GM12878 (cell line): ENCODE measurements around the gene PDSS2. TPM values are rescaled to one million over a fixed set of nuclear protein-coding genes. Genes with fewer than 3 reads are reported as not detected.

ENCODE experiments used
- ATAC-seq: fragments of 200-7000 bp; cut with Tn5 transposase; 3 replicates; pipeline ENCODE4 v1.9.1; 2020; ENCODE audit warnings: mild to moderate bottlenecking, moderate library complexity
- BruUV-seq: library from RNA; stranded (reverse); fragments of 400-500 nt; replicated peaks from 2 replicates; lab custom pipeline; 2021; lab: Mats Ljungman, UMichigan
- CTCF ChIA-PET: fragments of 300-600 bp; sonication (Branson Sonifier 250); formaldehyde crosslinking; extraction: SDS; loops from one replicate; lab custom pipeline; 2021; ENCODE audit warnings: inconsistent platforms; lab: Yijun Ruan, JAX
- POLR2A ChIA-PET: fragments of 350-600 bp; formaldehyde crosslinking; extraction: SDS; loops from one replicate; lab custom pipeline; 2021; ENCODE audit warnings: inconsistent platforms; lab: Charles Lee
- RAD21 ChIA-PET: fragments of 300-600 bp; sonication (Branson Sonifier 250); formaldehyde crosslinking; loops from one replicate; lab custom pipeline; 2023; ENCODE audit warnings: antibody characterized with exemption; ENCODE audit not compliant: unreplicated experiment; lab: Charles Lee
- SMC1A ChIA-PET: fragments of 300-600 bp; sonication (Branson Sonifier 250); formaldehyde crosslinking; loops from one replicate; lab custom pipeline; 2023; ENCODE audit not compliant: unreplicated experiment, uncharacterized antibody; lab: Charles Lee
- DNase-seq: peaks from one replicate; pipeline ENCODE4 v3.0.0-alpha.2; 2011; ENCODE audit warnings: low read depth, low spot score
- FAIRE-seq: peaks from 3 replicates; lab custom pipeline; 2011; peaks lifted over from hg19 to GRCh38; lab: Jason Lieb, UNC
- H2AFZ ChIP-seq: 2 replicates; pipeline ENCODE4 v1.6.0; 2011; ENCODE audit warnings: low read depth, low read length, control low read depth; ENCODE audit not compliant: control insufficient read depth
- H3K27ac ChIP-seq: 2 replicates; pipeline ENCODE4 v1.5.1; 2011; ENCODE audit warnings: control low read depth; ENCODE audit not compliant: control insufficient read depth, insufficient read depth
- H3K27me3 ChIP-seq, 2 experiments: replicated peaks in 1 of 2; 2 replicates each; pipeline versions ENCODE4 v1.6.0 to v1.6.1; 2011; ENCODE audit warnings: low read length in 1 of 2; ENCODE audit not compliant: control insufficient read depth in 2 of 2, insufficient read depth in 2 of 2
- H3K36me3 ChIP-seq, 2 experiments: 2 replicates each; pipeline ENCODE4 v1.5.1; 2011; ENCODE audit warnings: low read length in 1 of 2; ENCODE audit not compliant: control insufficient read depth in 2 of 2, insufficient read depth in 2 of 2
- H3K4me1 ChIP-seq: 2 replicates; pipeline ENCODE4 v1.6.1; 2011; ENCODE audit warnings: mild to moderate bottlenecking, low read length, moderate library complexity, mixed read lengths; ENCODE audit not compliant: control insufficient read depth, insufficient read depth
- H3K4me2 ChIP-seq: 2 replicates; pipeline ENCODE4 v1.6.0; 2011; ENCODE audit warnings: control low read depth; ENCODE audit not compliant: control insufficient read depth, insufficient read depth
- H3K4me3 ChIP-seq: fragments of 200-600 bp; sonication (generic); 2 replicates; pipeline ENCODE4 v1.5.1; 2016
- H3K79me2 ChIP-seq: 2 replicates; pipeline ENCODE4 v1.6.0; 2011; ENCODE audit warnings: low read length; ENCODE audit not compliant: control insufficient read depth, insufficient read depth
- H3K9ac ChIP-seq: 2 replicates; pipeline ENCODE4 v1.8.0; 2011; ENCODE audit warnings: low read length, control low read depth, mixed read lengths; ENCODE audit not compliant: control insufficient read depth, insufficient read depth
- H3K9me3 ChIP-seq: replicated peaks from 3 replicates; pipeline ENCODE4 v1.5.1; 2011; ENCODE audit warnings: mild to moderate bottlenecking, low read length; ENCODE audit not compliant: control insufficient read depth, insufficient read depth
- H4K20me1 ChIP-seq: 2 replicates; pipeline ENCODE4 v1.6.0; 2011; ENCODE audit not compliant: control insufficient read depth, insufficient read depth
- BRCA1 ChIP-seq: IDR thresholded peaks from 2 replicates; pipeline ENCODE4 v1.6.1; 2011; ENCODE audit warnings: low read depth, low read length, improper control_type of control experiment
- E2F4 ChIP-seq: IDR thresholded peaks from 2 replicates; pipeline ENCODE4 v1.6.1; 2012; ENCODE audit warnings: low read depth, low read length, improper control_type of control experiment
- EGR1 ChIP-seq, 2 experiments: IDR thresholded peaks; 1 replicate in 1 of 2; 2 replicates in 1 of 2; pipeline ENCODE4 v1.6.1; 2011 to 2012; ENCODE audit warnings: low read depth in 2 of 2, low read length in 2 of 2, borderline replicate concordance in 1 of 2, mild to moderate bottlenecking in 1 of 2, moderate library complexity in 1 of 2
- IRF4 ChIP-seq: IDR thresholded peaks from 2 replicates; pipeline ENCODE4 v1.6.1; 2011; ENCODE audit warnings: low read depth, low read length
- PKNOX1 ChIP-seq: fragments of 450-650 bp; IDR thresholded peaks from 2 replicates; pipeline ENCODE4 v1.6.1; 2016; ENCODE audit warnings: mild to moderate bottlenecking
- STAT1 ChIP-seq: fragments of 450-650 bp; conservative IDR thresholded peaks from 2 replicates; pipeline ENCODE4 v1.6.1; 2014; ENCODE audit warnings: antibody characterized with exemption, mild to moderate bottlenecking
- SUPT20H ChIP-seq: IDR thresholded peaks from 2 replicates; pipeline ENCODE4 v1.6.1; 2011; ENCODE audit warnings: low read depth, mild to moderate bottlenecking, low read length, moderate library complexity, borderline replicate concordance; ENCODE audit not compliant: control insufficient read depth
- ZZZ3 ChIP-seq: IDR thresholded peaks from 2 replicates; pipeline ENCODE4 v1.6.1; 2011; ENCODE audit warnings: low read depth; ENCODE audit not compliant: control insufficient read depth, insufficient read length
- WGBS: methylation state at CpG from one replicate; pipeline ENCODE4 v1.1.6; 2016; ENCODE audit warnings: low lambda C conversion rate; ENCODE audit not compliant: insufficient replicate concordance, insufficient coverage; ENCODE audit errors: missing lambda C conversion rate; 5-methylcytosine and 5-hydroxymethylcytosine counted together
- in situ Hi-C: fragments of 300-500 bp; cut with MboI; formaldehyde crosslinking; loops from 9 replicates; pipeline ENCODE4 v1.14.3; 2018; ENCODE audit warnings: mixed read lengths
- intact Hi-C: fragments of 100-400 bp; cut with micrococcal nuclease; formaldehyde crosslinking; loops from one replicate; pipeline ENCODE4 v1.14.2; 2022; ENCODE audit not compliant: unreplicated experiment
- polyA plus RNA-seq, 11 experiments: library from polyadenylated mRNA; depleted of rRNA in 4 of 11; unstranded in 6 of 11; stranded (reverse) in 5 of 11; fragments of >200 nt; fragmentation: Nextera tagmentation in 4 of 11; fragmentation: Illumina TruSeq in 1 of 11; extraction: Ambion mirVana in 4 of 11; extraction: Trizol in 1 of 11; gene quantifications; 1 replicate in 1 of 11; 2 replicates in 10 of 11; pipeline versions ENCODE4 v1.2.1 to v1.2.3, GENCODE V29; 2011 to 2016; ENCODE audit warnings: inconsistent platforms in 2 of 11, missing spikeins in 2 of 11, low read depth in 1 of 11
- total RNA-seq, 4 experiments: library from RNA; depleted of rRNA in 3 of 4; stranded (reverse); fragments of >200 nt in 3 of 4; fragmentation: Illumina TruSeq in 1 of 4; extraction: Trizol in 1 of 4; gene quantifications; 2 replicates each; pipeline versions ENCODE4 v1.2.1 to v1.2.3, GENCODE V29; 2013 to 2021

PDSS2 gene
- total and polyA plus RNA-seq, 10 of the 15 experiments (the other 5 are each of a cell fraction or from before 2014, with no cell fraction given): 7.7 to 15.5 (median 9.6) TPM

GRCh38 chr6:107396211-107396610 lies 63.2 kb downstream of the PDSS2 start (continued):
- no peak for TF ChIP-seq IRF4
- no peak for TF ChIP-seq E2F4
- no peak for TF ChIP-seq ZZZ3
- TF ChIP-seq STAT1: no peak

- no peak for DNase-seq
- Histone ChIP-seq H3K36me3 (no peaks in the 10 kb centered on the region), H3K79me2 (no peaks in the 10 kb centered on the region), H4K20me1 (no peaks in the 10 kb centered on the region)
- SMC1A ChIA-PET: no interaction called here
- TF ChIP-seq PKNOX1: peak; percentile 53
- TF ChIP-seq SUPT20H: no peak
- TF ChIP-seq EGR1 (IDR thresholded peaks at IDR 0.05; ENCODE audit: borderline replicate concordance in 1 of 2, low read depth in 2 of 2, low read length in 2 of 2): no peak
- TF ChIP-seq BRCA1: no peak
- TF ChIP-seq, all 136 proteins: peak for 1
- BruUV-seq: no TSS peak
- no peak overlapping the region for H3K9ac ChIP-seq
- POLR2A ChIA-PET: interaction anchor here (0.6 kb wide), 1 partner anchor 595 kb away, joined by 3 read pairs; no protein-coding TSS in a partner anchor
- in situ Hi-C loops (no loop called here), intact Hi-C loops (no loop called here)
- no peaks in the 10 kb centered on the region for H3K4me1 ChIP-seq
- no peak overlapping the region for H3K27ac ChIP-seq
- CTCF ChIA-PET: no interaction called here
- H3K4me2 ChIP-seq: no peak overlapping the region
- H3K27me3 ChIP-seq: no peaks in the 10 kb centered on the region
- no peak for ATAC-seq
- no peak overlapping the region for H2AFZ ChIP-seq
- FAIRE-seq: no peak
- peaks cover 3% of the 10 kb centered on the region for H3K9me3 ChIP-seq
- WGBS: 98% methylated on average over 2 of the region's 2 CpGs
- RAD21 ChIA-PET: interaction anchor here (0.7 kb wide), 1 partner anchor 284 kb away, joined by 3 read pairs; no protein-coding TSS in a partner anchor
- H3K4me3 ChIP-seq: no peak overlapping the region
Measured at GRCh38 chr6:107392069-107392468, 67.3 kb downstream of the PDSS2 start.
